PC-9 (cell line): ENCODE data around the gene ITGAE. TPM values are rescaled to one million over a fixed set of nuclear protein-coding genes. Genes with fewer than 3 reads are reported as not detected.

ENCODE experiments used
- BruUV-seq: library from RNA; stranded (reverse); fragments of 400-500 nt; replicated peaks from 2 replicates; lab custom pipeline; 2021; lab: Mats Ljungman, UMichigan
- CTCF ChIA-PET: fragments of 300-600 bp; sonication (Branson Sonifier 250); formaldehyde crosslinking; loops from one replicate; lab custom pipeline; 2022; ENCODE audit warnings: antibody characterized with exemption; lab: Charles Lee
- POLR2A ChIA-PET: fragments of 300-600 bp; sonication (Branson Sonifier 250); formaldehyde crosslinking; loops from one replicate; lab custom pipeline; 2022; ENCODE audit warnings: antibody characterized with exemption; ENCODE audit not compliant: unreplicated experiment; lab: Charles Lee
- DNase-seq, 2 experiments: peaks; one replicate each; pipeline versions ENCODE4 v3.0.0 to v3.0.0-alpha.2; 2015 to 2022; ENCODE audit warnings: mixed read lengths in 1 of 2
- H2AFZ ChIP-seq: fragments of 200-600 bp; sonication (generic); 2 replicates; pipeline ENCODE4 v1.8.1; 2017; ENCODE audit warnings: antibody characterized with exemption
- H3F3A ChIP-seq: fragments of 200-600 bp; sonication (generic); 2 replicates; pipeline ENCODE4 v1.8.1; 2017; ENCODE audit warnings: antibody characterized with exemption, mild to moderate bottlenecking, low read depth; ENCODE audit not compliant: insufficient read depth
- H3K27ac ChIP-seq: fragments of 200-600 bp; sonication (generic); 2 replicates; pipeline ENCODE4 v1.6.1; 2016; ENCODE audit warnings: mixed run types
- H3K27me3 ChIP-seq: fragments of 200-600 bp; sonication (generic); 2 replicates; pipeline ENCODE4 v1.6.1; 2016; ENCODE audit warnings: low read depth, mixed run types; ENCODE audit not compliant: insufficient read depth
- H3K36me3 ChIP-seq: fragments of 200-600 bp; sonication (generic); 2 replicates; pipeline ENCODE4 v1.6.1; 2016; ENCODE audit warnings: low read depth, mixed run types
- H3K4me1 ChIP-seq: fragments of 200-600 bp; sonication (generic); replicated peaks from 2 replicates; pipeline ENCODE4 v1.6.1; 2016; ENCODE audit warnings: mixed run types; ENCODE audit not compliant: insufficient read depth
- H3K4me2 ChIP-seq: fragments of 200-600 bp; sonication (generic); 2 replicates; pipeline ENCODE4 v1.6.1; 2017; ENCODE audit warnings: mixed run types
- H3K4me3 ChIP-seq: fragments of 200-600 bp; sonication (generic); 2 replicates; pipeline ENCODE4 v1.6.1; 2016; ENCODE audit warnings: mixed run types
- H3K79me2 ChIP-seq: fragments of 200-600 bp; sonication (generic); 2 replicates; pipeline ENCODE4 v1.6.1; 2017; ENCODE audit warnings: low read depth, mixed run types
- H3K9me2 ChIP-seq: fragments of 200-600 bp; sonication (generic); 2 replicates; pipeline ENCODE4 v1.8.1; 2017; ENCODE audit warnings: mild to moderate bottlenecking; ENCODE audit not compliant: insufficient read depth
- H3K9me3 ChIP-seq: fragments of 200-600 bp; sonication (generic); 2 replicates; pipeline ENCODE4 v1.8.1; 2016; ENCODE audit warnings: low read depth; ENCODE audit not compliant: insufficient read depth
- H4K20me1 ChIP-seq: fragments of 200-600 bp; sonication (generic); 2 replicates; pipeline ENCODE4 v1.8.1; 2017; ENCODE audit not compliant: insufficient read depth
- CTCF ChIP-seq: fragments of 200-600 bp; sonication (generic); conservative IDR thresholded peaks from 2 replicates; pipeline ENCODE4 v1.6.1; 2017; ENCODE audit warnings: mixed run types, antibody characterized with exemption, mild to moderate bottlenecking, moderate library complexity
- EZH2 ChIP-seq: fragments of 200-600 bp; sonication (generic); IDR thresholded peaks from 2 replicates; pipeline ENCODE4 v1.8.0; 2017; ENCODE audit warnings: antibody characterized with exemption, low read depth
- intact Hi-C: fragments of 100-400 bp; cut with micrococcal nuclease; formaldehyde crosslinking; loops from one replicate; pipeline ENCODE4 v1.10.0; 2022; ENCODE audit not compliant: unreplicated experiment
- total RNA-seq: library from RNA; stranded (reverse); gene quantifications from 2 replicates; pipeline ENCODE4 v1.2.3, GENCODE V29; 2021

Gene ITGAE
- total RNA-seq, 1 experiment from 2014 or later, result 52.8 TPM

- no peak overlapping the region for H2AFZ ChIP-seq
These were observed 111.5 kb downstream of the ITGAE start for GRCh38 chr17:3689262-3690093.

GRCh38 chr17:3688852-3689261, 112.1 kb downstream of the ITGAE start:
- ChIA-PET POLR2A (no interaction called here), CTCF (no interaction called here)
- no peak overlapping the region for H3K4me2 ChIP-seq
- H3F3A ChIP-seq, result peaks cover 10% of the 10 kb centered on the region; the same call in 1 of the 2 replicates
- intact Hi-C loops, result no loop called here
- no peak overlapping the region for H3K4me3 ChIP-seq
- DNase-seq, result no peak
- H3K27ac ChIP-seq, result no peak overlapping the region
- H3K79me2 ChIP-seq, result peaks cover 16% of the 10 kb centered on the region
- no peaks in the 10 kb centered on the region for H3K36me3 ChIP-seq
- no peaks in the 10 kb centered on the region; the same call in 1 of the 2 replicates for H4K20me1 ChIP-seq
- no peaks in the 10 kb centered on the region for H3K9me2 ChIP-seq
- no peak overlapping the region for H2AFZ ChIP-seq
- TF ChIP-seq CTCF, result no peak
- TF ChIP-seq EZH2, result no peak
- no TSS peak for BruUV-seq
- H3K9me3 ChIP-seq, result no peaks in the 10 kb centered on the region
- H3K4me1 ChIP-seq, result 0 out of 2 replicates have a peak, but pooled peaks cover 2% of the 10 kb centered on the region
- no peaks in the 10 kb centered on the region for H3K27me3 ChIP-seq

More at GRCh38 chr17:3689262-3690093, 111.5 kb downstream of the ITGAE start:
- H3K36me3 ChIP-seq, result no peaks in the 10 kb centered on the region
- no peak overlapping the region for H3K4me3 ChIP-seq
- peaks cover 10% of the 10 kb centered on the region; the same call in 1 of the 2 replicates for H3F3A ChIP-seq
- no peak overlapping the region for H3K27ac ChIP-seq
- H4K20me1 ChIP-seq, result no peaks in the 10 kb centered on the region; the same call in 1 of the 2 replicates
- no peak overlapping the region for H3K4me2 ChIP-seq
- ChIA-PET CTCF (no interaction called here), POLR2A (no interaction called here)
- H3K9me2 ChIP-seq, result no peaks in the 10 kb centered on the region
- intact Hi-C loops, result no loop called here
- no peaks in the 10 kb centered on the region for H3K27me3 ChIP-seq
- BruUV-seq, result no TSS peak
- no peak for DNase-seq
- TF ChIP-seq EZH2, result no peak
- TF ChIP-seq CTCF, result no peak
- peaks cover 7% of the 10 kb centered on the region for H3K4me1 ChIP-seq
- no peaks in the 10 kb centered on the region for H3K9me3 ChIP-seq
- H3K79me2 ChIP-seq, result peaks cover 23% of the 10 kb centered on the region

DNA sequence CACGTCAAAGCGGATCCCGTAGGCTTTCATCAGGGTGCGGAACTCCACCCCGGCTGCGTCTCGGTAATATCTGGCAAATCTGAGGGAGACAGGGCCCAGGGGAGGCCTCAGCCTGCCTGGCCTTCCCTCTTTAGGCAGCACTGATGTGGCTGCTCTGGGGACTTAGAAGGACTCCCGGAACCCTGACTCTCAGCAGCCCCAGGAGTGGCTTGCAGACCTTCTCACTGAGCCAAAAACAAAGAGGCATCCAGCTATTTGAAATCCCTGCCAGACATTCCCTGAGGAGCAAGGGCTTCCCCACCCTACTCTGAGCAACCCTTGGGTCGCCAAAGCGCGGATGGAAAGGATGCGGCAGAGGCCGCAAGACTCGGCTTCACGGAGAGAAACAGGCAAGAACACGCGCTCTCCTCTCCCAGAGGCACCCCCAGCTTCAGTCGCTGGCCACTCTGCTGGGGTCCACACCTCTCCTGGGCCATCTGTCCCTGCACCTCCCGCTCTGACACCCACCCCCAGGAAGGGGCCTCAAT, 112.9 kb downstream of the ITGAE start:
- Histone ChIP-seq H3F3A (peaks cover 6% of the 10 kb centered on the region; the same call in 1 of the 2 replicates), H3K27ac (no peak overlapping the region), H3K27me3 (no peaks in the 10 kb centered on the region), H2AFZ (no peak overlapping the region), H3K9me2 (no peaks in the 10 kb centered on the region), H3K9me3 (no peaks in the 10 kb centered on the region), H3K36me3 (no peaks in the 10 kb centered on the region), H3K79me2 (peaks cover 10% of the 10 kb centered on the region), H3K4me3 (no peak overlapping the region), H3K4me2 (no peak overlapping the region), H3K4me1 (no peaks in the 10 kb centered on the region), H4K20me1 (no peaks in the 10 kb centered on the region; the same call in 1 of the 2 replicates)
- BruUV-seq, result no TSS peak
- no peak for TF ChIP-seq EZH2
- TF ChIP-seq CTCF, result no peak
- intact Hi-C loops, result no loop called here
- ChIA-PET CTCF (no interaction called here), POLR2A (no interaction called here)
- no peak for DNase-seq
